GM06990 (cell line): Measurements from ENCODE around the gene WIPF1.

Source experiments
- DNase-seq: peaks from one replicate; pipeline ENCODE4 v3.0.0-alpha.2; 2011; ENCODE audit not compliant: insufficient read length; ENCODE audit errors: extremely low read depth
- H3K27me3 ChIP-seq: replicated peaks from 2 replicates; pipeline ENCODE4 v1.6.0; 2011; ENCODE audit warnings: low read length; ENCODE audit not compliant: control insufficient read depth, insufficient read depth
- H3K36me3 ChIP-seq: 2 replicates; pipeline ENCODE4 v1.5.1; 2011; ENCODE audit warnings: low read length; ENCODE audit not compliant: control insufficient read depth, insufficient read depth
- H3K4me3 ChIP-seq: replicated peaks from 2 replicates; pipeline ENCODE4 v1.5.1; 2011; ENCODE audit warnings: low read depth, mild to moderate bottlenecking, control low read depth, low read length
- CTCF ChIP-seq: IDR thresholded peaks from 2 replicates; pipeline ENCODE4 v1.5.1; 2011; ENCODE audit warnings: low read length, control low read depth, mild to moderate bottlenecking, inconsistent platforms; ENCODE audit not compliant: insufficient read depth, poor library complexity, severe bottlenecking

WIPF1 gene

GRCh38 chr2:174607584-174607983 is 10.0 kb upstream of the WIPF1 start:
- no peaks in the 10 kb centered on the region for H3K36me3 ChIP-seq
- DNase-seq = no peak
- H3K27me3 ChIP-seq = no peaks in the 10 kb centered on the region
- no peak for TF ChIP-seq CTCF
- H3K4me3 ChIP-seq = no peak overlapping the region

GRCh38 chr2:174606336-174606735 is 8.7 kb upstream of the WIPF1 start:
- no peaks in the 10 kb centered on the region for H3K27me3 ChIP-seq
- H3K36me3 ChIP-seq = peaks cover 1% of the 10 kb centered on the region
- DNase-seq = no peak
- no peak for TF ChIP-seq CTCF
- no peak overlapping the region for H3K4me3 ChIP-seq

- Histone ChIP-seq H3K27me3 (no peaks in the 10 kb centered on the region), H3K4me3 (no peak overlapping the region), H3K36me3 (peaks cover 1% of the 10 kb centered on the region)
- no peak for DNase-seq
- peak; percentile 66 for TF ChIP-seq CTCF
Measured at GRCh38 chr2:174605687-174606086, 8.1 kb upstream of the WIPF1 start.

- DNase-seq = no peak
- peak; percentile 66 for TF ChIP-seq CTCF
Measured at GRCh38 chr2:174603280-174603679, 5.7 kb upstream of the WIPF1 start.

GRCh38 chr2:174602745-174603144 is 5.1 kb upstream of the WIPF1 start:
- Histone ChIP-seq H3K27me3 (no peaks in the 10 kb centered on the region), H3K36me3 (peaks cover 1% of the 10 kb centered on the region), H3K4me3 (no peak overlapping the region)
- no peak for TF ChIP-seq CTCF
- no peak for DNase-seq

More at GRCh38 chr2:174603280-174603679, 5.7 kb upstream of the WIPF1 start:
- no peak overlapping the region for H3K4me3 ChIP-seq
- H3K27me3 ChIP-seq = no peaks in the 10 kb centered on the region
- H3K36me3 ChIP-seq = peaks cover 1% of the 10 kb centered on the region

- no peak for TF ChIP-seq CTCF
- no peak for DNase-seq
- Histone ChIP-seq H3K36me3 (peaks cover 1% of the 10 kb centered on the region), H3K27me3 (no peaks in the 10 kb centered on the region), H3K4me3 (no peak overlapping the region)
Measured at GRCh38 chr2:174600349-174600748, 2.7 kb upstream of the WIPF1 start.
